ENCODE data around the gene MYBPH.

- TF ChIP-seq CTCF (IDR thresholded peaks at IDR 0.05) (no peak), POLR2AphosphoS2 (conservative IDR thresholded peaks at IDR 0.05; ENCODE audit: low read length) (no peak)
Measured at GRCh38 chr1:203148579-203148978, 27.0 kb downstream of the MYBPH start.
